ENCODE results near the gene GALNT15. TPM values are rescaled to one million over a fixed set of nuclear protein-coding genes. Genes with fewer than 3 reads are reported as not detected.

GALNT15 gene
- total RNA-seq, 2 donors from 2014 or later = 0.13 TPM; not detected in 1

DNA sequence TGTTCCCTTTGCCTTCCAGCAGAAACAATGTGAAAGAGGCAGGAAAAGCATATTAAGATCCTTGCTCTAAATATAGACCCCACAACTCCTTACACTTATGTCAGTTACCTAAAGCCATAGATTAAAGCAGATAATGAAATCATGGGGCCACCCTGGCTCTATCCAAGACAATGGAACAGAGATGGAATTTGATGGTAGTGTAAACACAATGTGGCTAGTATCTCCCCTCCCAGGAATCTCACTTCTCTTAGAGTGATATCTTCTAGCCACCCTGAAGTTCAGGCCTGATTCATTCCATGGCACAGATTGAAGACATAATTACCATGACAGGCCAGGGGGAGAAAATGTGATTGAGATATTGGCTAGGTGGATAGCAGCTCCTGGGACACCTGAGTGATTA, 32.6 kb downstream of the GALNT15 start:
- TF ChIP-seq CTCF (conservative IDR thresholded peaks at IDR 0.05) = no peak
- H3K4me1 Mint-ChIP-seq = peaks cover 16% of the 10 kb centered on the region
- Histone ChIP-seq H3K9me3 (ENCODE audit: control insufficient read depth, low read length) (no peaks in the 10 kb centered on the region), H3K4me1 (ENCODE audit: control insufficient read depth, insufficient read depth, low read length) (peaks cover 11% of the 10 kb centered on the region), H3K36me3 (ENCODE audit: control insufficient read depth, insufficient read depth, low read length) (no peaks in the 10 kb centered on the region), H3K9ac (ENCODE audit: extremely low read depth, low read length, poor library complexity, severe bottlenecking) (no peak overlapping the region), H3K27ac (ENCODE audit: low read depth, low read length) (no peak overlapping the region), H3K27me3 (ENCODE audit: control insufficient read depth, insufficient read depth, low read length, poor library complexity, severe bottlenecking) (no peaks in the 10 kb centered on the region), H3K4me3 (ENCODE audit: low read length) (no peak overlapping the region)
- no peaks in the 10 kb centered on the region for H3K36me3 Mint-ChIP-seq (ENCODE audit: low read depth)
- H3K27me3 Mint-ChIP-seq (ENCODE audit: insufficient read depth) = peaks cover 9% of the 10 kb centered on the region
- no peak overlapping the region for H3K27ac Mint-ChIP-seq
- H3K9me3 Mint-ChIP-seq = no peaks in the 10 kb centered on the region
- H3K4me3 Mint-ChIP-seq = no peak overlapping the region
- DNase-seq = no peak

- H3K4me3 ChIP-seq (ENCODE audit: low read length) = no peak overlapping the region
- no peaks in the 10 kb centered on the region for H3K36me3 ChIP-seq (ENCODE audit: control insufficient read depth, insufficient read depth, low read length)
- H3K27ac ChIP-seq (ENCODE audit: low read depth, low read length) = no peak overlapping the region
- H3K9ac ChIP-seq (ENCODE audit: extremely low read depth, low read length, poor library complexity, severe bottlenecking) = no peak overlapping the region
- DNase-seq = no peak
- peaks cover 11% of the 10 kb centered on the region for H3K4me1 ChIP-seq (ENCODE audit: control insufficient read depth, insufficient read depth, low read length)
- no peaks in the 10 kb centered on the region for H3K9me3 ChIP-seq (ENCODE audit: control insufficient read depth, low read length)
- Mint-ChIP-seq H3K27ac (no peak overlapping the region), H3K36me3 (ENCODE audit: low read depth) (no peaks in the 10 kb centered on the region), H3K4me3 (no peak overlapping the region), H3K27me3 (ENCODE audit: insufficient read depth) (peaks cover 14% of the 10 kb centered on the region), H3K9me3 (no peaks in the 10 kb centered on the region), H3K4me1 (peaks cover 7% of the 10 kb centered on the region)
- 90 to 93% methylated on average over 5 to 9 of the region's 9 CpGs for WGBS, 2 experiments (ENCODE audit: insufficient coverage in 1 of 2, insufficient read length in 1 of 2)
- no peaks in the 10 kb centered on the region for H3K27me3 ChIP-seq (ENCODE audit: control insufficient read depth, insufficient read depth, low read length, poor library complexity, severe bottlenecking)
- no peak for TF ChIP-seq CTCF (conservative IDR thresholded peaks at IDR 0.05)
Observed at GRCh38 chr3:16211176-16211904, 36.9 kb downstream of the GALNT15 start.

- DNase-seq = no peak
- H3K27ac ChIP-seq (ENCODE audit: low read depth, low read length) = no peak overlapping the region
- TF ChIP-seq CTCF (conservative IDR thresholded peaks at IDR 0.05) = no peak
- H3K27me3 ChIP-seq (ENCODE audit: control insufficient read depth, insufficient read depth, low read length, poor library complexity, severe bottlenecking) = no peaks in the 10 kb centered on the region
- no peaks in the 10 kb centered on the region for H3K36me3 ChIP-seq (ENCODE audit: control insufficient read depth, insufficient read depth, low read length)
- H3K9me3 ChIP-seq (ENCODE audit: control insufficient read depth, low read length) = no peaks in the 10 kb centered on the region
- 74 to 76% methylated on average over 4 of the region's 4 CpGs for WGBS, 2 experiments (ENCODE audit: insufficient coverage in 1 of 2, insufficient read length in 1 of 2)
- H3K36me3 Mint-ChIP-seq (ENCODE audit: low read depth) = no peaks in the 10 kb centered on the region
- no peaks in the 10 kb centered on the region for H3K9me3 Mint-ChIP-seq
- H3K27me3 Mint-ChIP-seq (ENCODE audit: insufficient read depth) = peaks cover 17% of the 10 kb centered on the region
- H3K4me1 ChIP-seq (ENCODE audit: control insufficient read depth, insufficient read depth, low read length) = no peaks in the 10 kb centered on the region
- H3K4me3 ChIP-seq (ENCODE audit: low read length) = no peak overlapping the region
- H3K4me1 Mint-ChIP-seq = no peaks in the 10 kb centered on the region
- no peak overlapping the region for H3K9ac ChIP-seq (ENCODE audit: extremely low read depth, low read length, poor library complexity, severe bottlenecking)
- H3K4me3 Mint-ChIP-seq = no peak overlapping the region
- no peak overlapping the region for H3K27ac Mint-ChIP-seq
Observed at GRCh38 chr3:16214366-16214765, 39.9 kb downstream of the GALNT15 start.

Measured in endodermal cell (in vitro differentiated cells).